Stomach (tissue), 9 donors: Measurements from ENCODE around the gene ARHGAP15. TPM values are rescaled to one million over a fixed set of nuclear protein-coding genes. Genes with fewer than 3 reads are reported as not detected.

Experiments used
- DNase-seq, 2 donors: peaks; one replicate each; pipeline versions ENCODE4 v3.0.0 to v3.0.0-alpha.2; 2013 to 2019
- H3K27ac ChIP-seq, 5 donors: fragments of 200-600 bp in 4 of 5; sonication (generic) in 4 of 5; one replicate each; pipeline ENCODE4 v1.5.1; 2013 to 2019; ENCODE audit warnings: mild to moderate bottlenecking in 1 of 5, moderate library complexity in 1 of 5
- H3K27me3 ChIP-seq, 3 donors: fragments of 200-600 bp; sonication (generic); one replicate each; pipeline ENCODE4 v1.5.1; 2017 to 2019; ENCODE audit warnings: mixed run types in 1 of 3
- H3K36me3 ChIP-seq, 4 donors: fragments of 200-600 bp; sonication (generic); 1 replicate in 3 of 4; 2 replicates in 1 of 4; pipeline ENCODE4 v1.5.1; 2016 to 2019
- H3K4me1 ChIP-seq, 4 donors: fragments of 200-600 bp; sonication (generic); one replicate each; pipeline ENCODE4 v1.5.1; 2016 to 2019
- H3K4me3 ChIP-seq, 4 donors: fragments of 200-600 bp; sonication (generic) in 3 of 4; one replicate each; pipeline ENCODE4 v1.5.1; 2016 to 2019; ENCODE audit warnings: mild to moderate bottlenecking in 1 of 4
- H3K9me3 ChIP-seq, 4 donors: fragments of 200-600 bp; sonication (generic); one replicate each; pipeline ENCODE4 v1.5.1; 2016 to 2019
- EP300 ChIP-seq: sonication (generic); formaldehyde crosslinking; IDR thresholded peaks from one replicate; pipeline ENCODE4 v1.6.1; 2017; ENCODE audit warnings: antibody characterized with exemption
- POLR2A ChIP-seq, 4 donors: fragments of 450-650 bp; IDR thresholded peaks; one replicate each; pipeline ENCODE4 v1.6.1; 2016; ENCODE audit warnings: antibody characterized with exemption in 4 of 4, control low read depth in 2 of 4, mild to moderate bottlenecking in 1 of 4, moderate library complexity in 1 of 4
- POLR2AphosphoS5 ChIP-seq, 3 donors: sonication (generic); formaldehyde crosslinking; IDR thresholded peaks; one replicate each; pipeline ENCODE4 v1.6.1; 2016; ENCODE audit warnings: antibody characterized with exemption in 3 of 3
- WGBS, 5 donors: extraction: QIAGEN DNeasy Blood & Tissue Kit in 3 of 5; methylation state at CpG; one replicate each; pipeline versions ENCODE4 v1.1.5 to v1.1.7; 2013 to 2018; 5-methylcytosine and 5-hydroxymethylcytosine counted together
- intact Hi-C: fragments of 100-400 bp; cut with DNase I; formaldehyde crosslinking; loops from one replicate; pipeline ENCODE4 v1.15.1; 2023; ENCODE audit warnings: low total_unique reads
- polyA plus RNA-seq, 3 donors: library from polyadenylated mRNA; stranded (reverse); fragments of 200-250 nt; gene quantifications; one replicate each; pipeline ENCODE4 v1.2.3, GENCODE V29; 2013
- total RNA-seq, 5 donors: library from RNA; depleted of rRNA; stranded (reverse); fragments of >200 nt; gene quantifications; one replicate each; pipeline versions ENCODE4 v1.1.0 to v1.2.3, GENCODE V29; 2014 to 2016
- TF ChIP-seq, protein P1 (sequence below), 7 experiments: fragments of 450-650 bp in 4 of 7; fragments of 200-600 bp in 3 of 7; sonication (generic) in 3 of 7; IDR thresholded peaks; one replicate each; pipeline ENCODE4 v1.5.1; 2016 to 2019; ENCODE audit warnings: antibody characterized with exemption in 7 of 7, control low read depth in 2 of 7, mild to moderate bottlenecking in 1 of 7
- donor health status: healthy with polysubstance abuse.
- donor health status: Bipolar disorder and iron deficiency.
- donor health status: healthy.

ARHGAP15 gene
- total and polyA plus RNA-seq, 8 donors: 1.8 to 66.3 (median 6.8) TPM; not detected in 1

DNA sequence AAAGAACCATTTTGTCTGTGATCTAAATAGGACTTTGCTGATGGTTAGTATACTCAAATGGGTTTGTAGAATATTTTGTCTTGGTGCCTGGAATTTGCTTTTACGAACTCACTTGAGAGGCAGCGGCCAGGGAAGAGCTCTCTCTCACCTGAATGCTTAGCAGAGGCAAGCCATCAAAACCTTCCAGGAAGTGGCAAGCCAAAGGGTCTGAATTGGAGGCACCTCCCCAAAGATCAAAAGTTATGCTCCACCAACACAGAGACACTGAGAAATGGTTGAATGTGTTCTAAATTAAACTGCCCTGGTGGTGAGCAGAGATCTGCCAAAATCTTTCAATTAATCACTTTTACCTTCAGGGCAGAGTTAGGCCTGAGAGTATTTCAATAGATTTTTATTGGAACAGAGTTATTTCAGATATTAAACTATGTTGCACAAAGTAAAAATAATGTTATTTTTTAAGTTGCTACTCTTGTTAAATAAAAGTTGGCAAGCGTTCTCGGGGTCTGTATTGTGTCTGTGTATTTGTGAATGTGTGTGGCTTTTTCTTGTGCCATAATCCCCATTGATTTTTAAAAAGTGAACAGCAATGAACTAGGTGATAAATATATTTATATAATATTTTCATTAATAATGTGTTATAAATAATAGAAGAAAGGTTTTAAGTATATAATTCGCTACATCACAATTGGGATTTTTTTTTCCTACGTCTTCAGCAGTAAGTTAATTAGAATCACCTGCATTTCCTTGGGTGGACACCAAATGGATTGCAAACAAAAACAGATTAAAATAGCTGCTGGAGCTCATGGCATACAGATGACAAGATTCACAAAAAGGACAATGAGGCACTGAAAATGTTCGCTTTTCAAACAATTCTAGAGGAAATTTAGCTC is 416.1 kb downstream of the ARHGAP15 start:
- WGBS, 5 donors: 79 to 86% (median 83%) methylated on average over 7 of the region's 7 CpGs
- no peaks in the 10 kb centered on the region for H3K4me1 ChIP-seq
- H3K27ac ChIP-seq: peak overlapping the region in 1 of 5 donors; percentile 27
- no peaks in the 10 kb centered on the region for H3K27me3 ChIP-seq
- intact Hi-C loops: no loop called here
- no peak overlapping the region for H3K4me3 ChIP-seq
- no peaks in the 10 kb centered on the region for H3K36me3 ChIP-seq
- DNase-seq: peak in 1 of 2 donors; percentile 26
- H3K9me3 ChIP-seq: no peaks in the 10 kb centered on the region
- TF ChIP-seq POLR2AphosphoS5 (IDR thresholded peaks at IDR 0.05): no peak
- TF ChIP-seq, protein P1, sequence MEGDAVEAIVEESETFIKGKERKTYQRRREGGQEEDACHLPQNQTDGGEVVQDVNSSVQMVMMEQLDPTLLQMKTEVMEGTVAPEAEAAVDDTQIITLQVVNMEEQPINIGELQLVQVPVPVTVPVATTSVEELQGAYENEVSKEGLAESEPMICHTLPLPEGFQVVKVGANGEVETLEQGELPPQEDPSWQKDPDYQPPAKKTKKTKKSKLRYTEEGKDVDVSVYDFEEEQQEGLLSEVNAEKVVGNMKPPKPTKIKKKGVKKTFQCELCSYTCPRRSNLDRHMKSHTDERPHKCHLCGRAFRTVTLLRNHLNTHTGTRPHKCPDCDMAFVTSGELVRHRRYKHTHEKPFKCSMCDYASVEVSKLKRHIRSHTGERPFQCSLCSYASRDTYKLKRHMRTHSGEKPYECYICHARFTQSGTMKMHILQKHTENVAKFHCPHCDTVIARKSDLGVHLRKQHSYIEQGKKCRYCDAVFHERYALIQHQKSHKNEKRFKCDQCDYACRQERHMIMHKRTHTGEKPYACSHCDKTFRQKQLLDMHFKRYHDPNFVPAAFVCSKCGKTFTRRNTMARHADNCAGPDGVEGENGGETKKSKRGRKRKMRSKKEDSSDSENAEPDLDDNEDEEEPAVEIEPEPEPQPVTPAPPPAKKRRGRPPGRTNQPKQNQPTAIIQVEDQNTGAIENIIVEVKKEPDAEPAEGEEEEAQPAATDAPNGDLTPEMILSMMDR (IDR thresholded peaks at IDR 0.05): no peak
- TF ChIP-seq EP300: no peak
- TF ChIP-seq POLR2A (IDR thresholded peaks at IDR 0.05): no peak

DNA sequence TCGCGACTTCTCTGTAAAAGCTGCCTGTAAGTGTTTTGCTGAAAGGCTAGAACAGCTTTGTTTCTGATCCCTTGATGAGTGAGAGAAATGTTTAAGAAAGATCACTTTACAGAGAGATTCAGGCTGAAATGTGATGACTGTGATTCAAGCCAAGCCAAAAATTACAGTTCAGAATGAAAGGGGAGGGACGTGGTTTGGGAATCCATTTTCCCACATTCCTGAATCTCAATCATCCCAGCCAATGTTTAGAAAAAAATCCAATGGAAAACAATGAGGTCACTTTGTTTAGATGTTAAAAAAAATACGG is 416.7 kb downstream of the ARHGAP15 start:
- Histone ChIP-seq H3K27me3 (no peaks in the 10 kb centered on the region), H3K36me3 (no peaks in the 10 kb centered on the region), H3K4me3 (no peak overlapping the region), H3K27ac (peak overlapping the region in 1 of 5 donors; percentile 27), H3K9me3 (no peaks in the 10 kb centered on the region), H3K4me1 (no peaks in the 10 kb centered on the region)
- 56 to 72% (median 72%) methylated on average over 4 of the region's 4 CpGs for WGBS, 5 donors
- intact Hi-C loops: no loop called here
- peak in 1 of 2 donors; percentile 55 for DNase-seq
- TF ChIP-seq POLR2AphosphoS5 (IDR thresholded peaks at IDR 0.05) (no peak), POLR2A (IDR thresholded peaks at IDR 0.05) (no peak), EP300 (no peak)
- TF ChIP-seq, protein P1 (IDR thresholded peaks at IDR 0.05): no peak

DNA sequence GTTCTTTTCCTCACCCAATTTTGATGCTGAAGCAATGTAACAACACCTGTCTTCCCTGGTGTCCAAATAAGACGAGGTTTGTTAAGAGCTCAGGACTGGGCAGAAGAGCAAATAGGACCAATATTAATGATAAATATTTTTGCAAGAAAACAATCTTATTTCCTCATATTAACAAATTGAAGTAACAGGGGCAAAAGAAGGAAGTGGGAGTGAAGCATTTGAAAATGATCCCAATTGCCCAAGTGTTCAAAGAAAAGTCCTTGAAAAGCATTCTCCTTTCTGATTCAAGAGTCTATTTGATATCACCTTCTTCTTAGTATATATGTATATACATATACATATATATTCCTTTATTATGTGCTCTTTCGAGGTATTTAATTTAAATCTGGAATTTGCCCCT is 418.8 kb downstream of the ARHGAP15 start:
- DNase-seq: no peak
- intact Hi-C loops: no loop called here
- no peaks in the 10 kb centered on the region for H3K27me3 ChIP-seq
- H3K4me1 ChIP-seq: no peaks in the 10 kb centered on the region
- H3K36me3 ChIP-seq: no peaks in the 10 kb centered on the region
- 43 to 68% (median 48%) methylated on average over 2 of the region's 2 CpGs for WGBS, 5 donors
- no peak for TF ChIP-seq EP300
- H3K9me3 ChIP-seq: no peaks in the 10 kb centered on the region
- H3K27ac ChIP-seq: no peak overlapping the region
- no peak overlapping the region for H3K4me3 ChIP-seq

DNA sequence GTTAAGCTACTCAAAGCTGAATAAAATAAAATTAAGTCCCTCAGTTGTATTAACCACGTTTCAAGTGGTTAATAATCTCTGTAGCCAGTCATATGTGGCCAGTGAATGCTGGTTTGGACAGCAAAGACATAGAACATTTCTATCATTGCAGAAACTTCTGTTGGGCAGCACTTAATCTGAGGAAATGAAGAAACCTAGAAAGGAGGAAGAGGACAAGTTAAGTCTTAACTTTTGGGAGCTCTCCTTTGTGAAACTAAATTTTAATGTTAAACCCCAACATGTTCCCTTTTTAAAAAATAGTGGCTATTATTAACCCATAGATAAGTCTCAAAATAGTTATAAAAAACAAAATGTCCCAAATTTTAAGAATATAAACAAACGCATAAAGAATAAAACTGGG is 421.3 kb downstream of the ARHGAP15 start:
- Histone ChIP-seq H3K4me1 (no peaks in the 10 kb centered on the region), H3K9me3 (no peaks in the 10 kb centered on the region), H3K27ac (no peak overlapping the region), H3K4me3 (no peak overlapping the region), H3K27me3 (no peaks in the 10 kb centered on the region), H3K36me3 (no peaks in the 10 kb centered on the region)
- WGBS, 5 donors: 68 to 84% (median 77%) methylated on average over 2 of the region's 2 CpGs
- DNase-seq: no peak
- TF ChIP-seq EP300 (no peak), POLR2A (IDR thresholded peaks at IDR 0.05) (no peak), POLR2AphosphoS5 (IDR thresholded peaks at IDR 0.05) (no peak)
- TF ChIP-seq, protein P1 (IDR thresholded peaks at IDR 0.05): no peak
- intact Hi-C loops: no loop called here
